ENCODE data around the gene TM9SF2. TPM values are rescaled to one million over a fixed set of nuclear protein-coding genes. Genes with fewer than 3 reads are reported as not detected.
"Not testable (repeated sequence)": the region's sequence is repeated elsewhere in the genome, so short reads cannot be mapped to it uniquely, and the experiment has no call there.

The TM9SF2 gene
- 122 and 130 TPM in 2 replicates for total RNA-seq
- long read RNA-seq, transcript TM9SF2-201 (17 exons, 3,430 nt): major isoform, 759 of 882 reads
- long read RNA-seq, partial matches to known transcripts: 72 of 882 reads
- long read RNA-seq, other reads (novel, unspliced or antisense): 51 of 882 reads

DNA sequence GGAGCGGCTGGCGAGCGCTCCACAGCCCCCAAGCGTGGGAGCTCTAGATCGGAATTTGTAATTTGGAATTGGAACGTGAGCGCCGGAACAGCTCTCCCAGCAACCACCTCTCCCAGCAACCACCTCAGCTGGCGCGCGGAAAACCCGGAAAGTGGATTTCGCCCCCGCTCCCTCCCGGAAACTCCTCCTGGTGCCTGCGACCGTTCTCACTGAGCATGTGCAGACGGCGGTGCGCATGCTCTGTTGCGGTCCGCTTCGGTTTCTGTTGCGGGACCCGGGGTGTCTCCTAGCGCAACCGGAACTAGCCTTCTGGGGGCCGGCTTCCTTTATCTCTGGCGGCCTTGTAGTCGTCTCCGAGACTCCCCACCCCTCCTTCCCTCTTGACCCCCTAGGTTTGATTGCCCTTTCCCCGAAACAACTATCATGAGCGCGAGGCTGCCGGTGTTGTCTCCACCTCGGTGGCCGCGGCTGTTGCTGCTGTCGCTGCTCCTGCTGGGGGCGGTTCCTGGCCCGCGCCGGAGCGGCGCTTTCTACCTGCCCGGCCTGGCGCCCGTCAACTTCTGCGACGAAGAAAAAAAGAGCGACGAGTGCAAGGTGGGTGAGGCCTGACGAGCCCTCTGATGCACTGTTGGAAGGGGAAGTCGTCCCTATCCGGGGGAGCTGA lies at the start of gene TM9SF2:
Gene TM9SF2 (plus strand): TSS at position 289 of the 664 bp plus-strand sequence. CDS start 135 bp downstream, at position 424.
- no peak for TF ChIP-seq CTCF (IDR thresholded peaks at IDR 0.05)
- no peaks in the 10 kb centered on the region for H3K9me3 Mint-ChIP-seq (ENCODE audit: unreplicated experiment)
- DNase-seq (ENCODE audit: extremely low spot score, unreplicated experiment): peak; percentile 99
- peak within 1 kb of the TSS; percentile 96 for H3K4me3 Mint-ChIP-seq (ENCODE audit: unreplicated experiment)
- peaks cover 60% of the 10 kb centered on the region for H3K4me1 Mint-ChIP-seq (ENCODE audit: unreplicated experiment)
- peaks cover 1% of the 10 kb centered on the region for H3K36me3 Mint-ChIP-seq (ENCODE audit: unreplicated experiment)
- no peaks in the 10 kb centered on the region for H3K27me3 Mint-ChIP-seq (ENCODE audit: unreplicated experiment)
- peak within 1 kb of the TSS; percentile 93 for H3K27ac Mint-ChIP-seq (ENCODE audit: unreplicated experiment)

GRCh38 chr13:99454518-99455183 lies 46.6 kb upstream of the TM9SF2 start:
- H3K4me3 Mint-ChIP-seq (ENCODE audit: unreplicated experiment): no peak overlapping the region
- no peak for TF ChIP-seq CTCF (IDR thresholded peaks at IDR 0.05)
- peaks cover 41% of the 10 kb centered on the region for H3K27me3 Mint-ChIP-seq (ENCODE audit: unreplicated experiment)
- no peak for DNase-seq (ENCODE audit: extremely low spot score, unreplicated experiment)
- H3K27ac Mint-ChIP-seq (ENCODE audit: unreplicated experiment): no peak overlapping the region
- H3K9me3 Mint-ChIP-seq (ENCODE audit: unreplicated experiment): peaks cover 6% of the 10 kb centered on the region
- H3K36me3 Mint-ChIP-seq (ENCODE audit: unreplicated experiment): peaks cover 2% of the 10 kb centered on the region
- H3K4me1 Mint-ChIP-seq (ENCODE audit: unreplicated experiment): peaks cover 2% of the 10 kb centered on the region

DNA sequence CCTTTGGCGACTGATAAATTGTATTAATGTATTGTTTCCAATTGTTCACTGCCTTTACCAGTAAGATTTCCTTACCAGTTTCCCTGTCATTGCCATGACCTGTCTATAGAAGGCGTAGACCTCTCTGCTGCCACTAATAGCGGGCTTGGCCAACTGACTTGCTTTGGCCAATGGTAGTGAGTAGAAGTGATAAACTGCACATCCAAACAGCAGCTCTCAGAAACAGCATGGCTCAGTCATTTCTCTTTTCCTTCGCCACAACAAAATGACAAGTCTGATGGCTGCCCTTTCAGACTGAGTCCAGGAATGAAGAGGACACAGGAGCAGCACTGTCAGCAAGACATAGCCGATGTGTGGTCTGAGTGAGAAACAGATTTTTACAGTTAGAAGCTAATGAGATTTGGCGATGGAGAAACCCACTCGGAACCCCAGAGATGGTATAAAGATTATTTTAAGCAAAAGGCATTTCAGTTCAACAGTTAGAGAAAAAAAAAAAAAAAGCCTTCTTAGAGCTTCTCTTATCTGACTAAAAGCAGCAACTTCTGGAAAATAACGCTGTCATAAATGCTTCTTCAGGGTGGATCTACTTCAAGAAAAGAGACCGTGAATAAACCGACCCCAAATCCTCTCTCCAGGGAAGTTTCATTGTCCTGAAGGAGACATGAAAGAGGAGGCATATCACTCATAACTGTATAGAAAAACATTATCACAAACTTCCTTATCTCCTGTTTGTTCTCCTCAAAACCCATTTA lies 42.0 kb upstream of the TM9SF2 start:
- H3K27me3 Mint-ChIP-seq (ENCODE audit: unreplicated experiment): peaks cover 33% of the 10 kb centered on the region
- H3K36me3 Mint-ChIP-seq (ENCODE audit: unreplicated experiment): peaks cover 2% of the 10 kb centered on the region
- H3K9me3 Mint-ChIP-seq (ENCODE audit: unreplicated experiment): peaks cover 6% of the 10 kb centered on the region
- TF ChIP-seq CTCF (IDR thresholded peaks at IDR 0.05): no peak
- H3K4me3 Mint-ChIP-seq (ENCODE audit: unreplicated experiment): no peak overlapping the region
- DNase-seq (ENCODE audit: extremely low spot score, unreplicated experiment): no peak
- H3K27ac Mint-ChIP-seq (ENCODE audit: unreplicated experiment): no peak overlapping the region
- peaks cover 3% of the 10 kb centered on the region for H3K4me1 Mint-ChIP-seq (ENCODE audit: unreplicated experiment)

- H3K9me3 Mint-ChIP-seq (ENCODE audit: unreplicated experiment); DNase-seq (ENCODE audit: extremely low spot score, unreplicated experiment); H3K27ac Mint-ChIP-seq (ENCODE audit: unreplicated experiment); H3K36me3 Mint-ChIP-seq (ENCODE audit: unreplicated experiment); H3K4me3 Mint-ChIP-seq (ENCODE audit: unreplicated experiment): not testable (repeated sequence)
- Mint-ChIP-seq H3K4me1 (ENCODE audit: unreplicated experiment) (peaks cover 13% of the 10 kb centered on the region), H3K27me3 (ENCODE audit: unreplicated experiment) (peaks cover 33% of the 10 kb centered on the region)
Observed at GRCh38 chr13:99460802-99461201, 40.5 kb upstream of the TM9SF2 start.

GRCh38 chr13:99463646-99464397 lies 37.5 kb upstream of the TM9SF2 start:
- peaks cover 22% of the 10 kb centered on the region for H3K27me3 Mint-ChIP-seq (ENCODE audit: unreplicated experiment)
- H3K36me3 Mint-ChIP-seq (ENCODE audit: unreplicated experiment): no peaks in the 10 kb centered on the region
- no peaks in the 10 kb centered on the region for H3K9me3 Mint-ChIP-seq (ENCODE audit: unreplicated experiment)
- H3K4me1 Mint-ChIP-seq (ENCODE audit: unreplicated experiment): peaks cover 16% of the 10 kb centered on the region
- H3K4me3 Mint-ChIP-seq (ENCODE audit: unreplicated experiment): no peak overlapping the region
- DNase-seq (ENCODE audit: extremely low spot score, unreplicated experiment): no peak
- TF ChIP-seq CTCF (IDR thresholded peaks at IDR 0.05): no peak
- peak overlapping the region; percentile 55 for H3K27ac Mint-ChIP-seq (ENCODE audit: unreplicated experiment)

Measured in osteocyte (in vitro differentiated cells).